Mammary epithelial cell (primary cell): Measurements from ENCODE around the gene MGAT5.

Experiments used
- EZH2 ChIP-seq: IDR thresholded peaks from 2 replicates; pipeline ENCODE4 v1.6.1; 2012; ENCODE audit warnings: low read length, inconsistent platforms, borderline replicate concordance
- TF ChIP-seq, protein P1 (sequence below), 2 donors: IDR thresholded peaks in 1 of 2; conservative IDR thresholded peaks in 1 of 2; 2 replicates each; pipeline ENCODE4 v1.5.1; 2011 to 2012; ENCODE audit warnings: inconsistent platforms in 2 of 2, low read length in 2 of 2, mild to moderate bottlenecking in 2 of 2, control low read depth in 1 of 2, low read depth in 1 of 2; ENCODE audit not compliant: insufficient read depth in 1 of 2; ENCODE audit errors: extremely low read depth in 1 of 2

GRCh38 chr2:134417968-134418582 is 164.2 kb downstream of the MGAT5 start:
- TF ChIP-seq, protein P1, sequence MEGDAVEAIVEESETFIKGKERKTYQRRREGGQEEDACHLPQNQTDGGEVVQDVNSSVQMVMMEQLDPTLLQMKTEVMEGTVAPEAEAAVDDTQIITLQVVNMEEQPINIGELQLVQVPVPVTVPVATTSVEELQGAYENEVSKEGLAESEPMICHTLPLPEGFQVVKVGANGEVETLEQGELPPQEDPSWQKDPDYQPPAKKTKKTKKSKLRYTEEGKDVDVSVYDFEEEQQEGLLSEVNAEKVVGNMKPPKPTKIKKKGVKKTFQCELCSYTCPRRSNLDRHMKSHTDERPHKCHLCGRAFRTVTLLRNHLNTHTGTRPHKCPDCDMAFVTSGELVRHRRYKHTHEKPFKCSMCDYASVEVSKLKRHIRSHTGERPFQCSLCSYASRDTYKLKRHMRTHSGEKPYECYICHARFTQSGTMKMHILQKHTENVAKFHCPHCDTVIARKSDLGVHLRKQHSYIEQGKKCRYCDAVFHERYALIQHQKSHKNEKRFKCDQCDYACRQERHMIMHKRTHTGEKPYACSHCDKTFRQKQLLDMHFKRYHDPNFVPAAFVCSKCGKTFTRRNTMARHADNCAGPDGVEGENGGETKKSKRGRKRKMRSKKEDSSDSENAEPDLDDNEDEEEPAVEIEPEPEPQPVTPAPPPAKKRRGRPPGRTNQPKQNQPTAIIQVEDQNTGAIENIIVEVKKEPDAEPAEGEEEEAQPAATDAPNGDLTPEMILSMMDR (conservative IDR thresholded peaks at IDR 0.05 in 1 of 2, IDR thresholded peaks at IDR 0.05 in 1 of 2; ENCODE audit: extremely low read depth in 1 of 2, insufficient read depth in 1 of 2, low read depth in 1 of 2, low read length in 2 of 2): no peak
- no peak for TF ChIP-seq EZH2
